Esophagus squamous epithelium (tissue), 5 donors: ENCODE measurements around the gene ZNF592. TPM values are rescaled to one million over a fixed set of nuclear protein-coding genes. Genes with fewer than 3 reads are reported as not detected.

Experiments
- DNase-seq: peaks from one replicate; lab custom pipeline; 2025; lab: John Stamatoyannopoulos, UW
- H3K27ac ChIP-seq, 4 donors: fragments of 200-600 bp; sonication (generic); one replicate each; pipeline ENCODE4 v1.5.1; 2016 to 2019; ENCODE audit warnings: mild to moderate bottlenecking in 1 of 4
- H3K27me3 ChIP-seq, 4 donors: fragments of 200-600 bp; sonication (generic); 1 replicate in 3 of 4; 2 replicates in 1 of 4; pipeline versions ENCODE4 v1.5.1 to v1.6.0; 2017 to 2021; ENCODE audit warnings: antibody characterized with exemption in 1 of 4
- H3K36me3 ChIP-seq, 3 donors: fragments of 200-600 bp; sonication (generic); one replicate each; pipeline ENCODE4 v1.5.1; 2016 to 2019
- H3K4me1 ChIP-seq, 3 donors: fragments of 200-600 bp; sonication (generic); one replicate each; pipeline ENCODE4 v1.5.1; 2017 to 2019
- H3K4me3 ChIP-seq, 4 donors: fragments of 200-600 bp; sonication (generic); 1 replicate in 3 of 4; 2 replicates in 1 of 4; pipeline ENCODE4 v1.5.1; 2016 to 2019; ENCODE audit warnings: mild to moderate bottlenecking in 2 of 4, moderate library complexity in 1 of 4
- H3K9me3 ChIP-seq, 3 donors: fragments of 200-600 bp; sonication (generic); one replicate each; pipeline ENCODE4 v1.5.1; 2016 to 2019
- CTCF ChIP-seq, 6 experiments: fragments of 450-650 bp in 4 of 6; fragments of 200-600 bp in 2 of 6; sonication (generic) in 2 of 6; IDR thresholded peaks; one replicate each; pipeline ENCODE4 v1.5.1; 2016 to 2019; ENCODE audit warnings: antibody characterized with exemption in 6 of 6, mild to moderate bottlenecking in 4 of 6, moderate library complexity in 4 of 6
- POLR2A ChIP-seq, 4 donors: fragments of 450-650 bp; IDR thresholded peaks; one replicate each; pipeline ENCODE4 v1.6.1; 2017; ENCODE audit warnings: antibody characterized with exemption in 4 of 4, mild to moderate bottlenecking in 4 of 4, moderate library complexity in 3 of 4
- WGBS, 2 donors: methylation state at CpG; one replicate each; pipeline ENCODE4 v1.1.5; 2018; 5-methylcytosine and 5-hydroxymethylcytosine counted together
- intact Hi-C: fragments of 100-400 bp; cut with DNase I; formaldehyde crosslinking; loops from one replicate; pipeline ENCODE4 v1.15.0; 2022
- total RNA-seq, 4 donors: library from RNA; depleted of rRNA; stranded (reverse); fragments of >200 nt; gene quantifications; one replicate each; pipeline ENCODE4 v1.1.0, GENCODE V29; 2016
- donor health status: DM: yes; HTN: yes; CAD: no.

ZNF592 gene
- total RNA-seq, 4 donors from 2014 or later, result 8.0 to 12.2 (median 10.3) TPM

- peaks cover 46 to 93% (median 50%) of the 10 kb centered on the region in 3 donors for H3K36me3 ChIP-seq
- DNase-seq, result no peak
- intact Hi-C loops, result no loop called here
- H3K27me3 ChIP-seq, result no peaks in the 10 kb centered on the region
- no peak overlapping the region for H3K27ac ChIP-seq
- no peaks in the 10 kb centered on the region for H3K9me3 ChIP-seq
- peaks cover 0 to 6% (median 0%) of the 10 kb centered on the region in 3 donors for H3K4me1 ChIP-seq
- no peak overlapping the region for H3K4me3 ChIP-seq
- TF ChIP-seq CTCF (IDR thresholded peaks at IDR 0.05) (no peak), POLR2A (IDR thresholded peaks at IDR 0.05) (no peak)
- 85% methylated on average over 2 of the region's 3 CpGs; no CpG with 5 or more reads in 1 of the 2 donors for WGBS, 2 donors
Observed at GRCh38 chr15:84797801-84798200, 49.4 kb downstream of the ZNF592 start.

GRCh38 chr15:84798436-84798946 lies 50.1 kb downstream of the ZNF592 start:
- 83 to 91% methylated on average over 6 to 8 of the region's 21 CpGs for WGBS, 2 donors
- no peak for DNase-seq
- Histone ChIP-seq H3K36me3 (peaks cover 46 to 93% (median 50%) of the 10 kb centered on the region in 3 donors), H3K27me3 (no peaks in the 10 kb centered on the region), H3K27ac (no peak overlapping the region), H3K4me3 (no peak overlapping the region), H3K9me3 (no peaks in the 10 kb centered on the region), H3K4me1 (peaks cover 0 to 11% (median 4%) of the 10 kb centered on the region in 3 donors)
- TF ChIP-seq CTCF (IDR thresholded peaks at IDR 0.05) (no peak), POLR2A (IDR thresholded peaks at IDR 0.05) (no peak)
- intact Hi-C loops, result no loop called here

- Histone ChIP-seq H3K4me3 (no peak overlapping the region), H3K27ac (no peak overlapping the region), H3K4me1 (peaks cover 0 to 23% (median 16%) of the 10 kb centered on the region in 3 donors), H3K9me3 (no peaks in the 10 kb centered on the region), H3K36me3 (peaks cover 46 to 93% (median 50%) of the 10 kb centered on the region in 3 donors), H3K27me3 (no peaks in the 10 kb centered on the region)
- intact Hi-C loops, result no loop called here
- WGBS, 2 donors, result 87 to 95% methylated on average over 4 of the region's 10 CpGs
- TF ChIP-seq CTCF (IDR thresholded peaks at IDR 0.05), result no peak
- TF ChIP-seq POLR2A (IDR thresholded peaks at IDR 0.05), result no peak
- no peak for DNase-seq
Observed at GRCh38 chr15:84799511-84800187, 51.3 kb downstream of the ZNF592 start.

GRCh38 chr15:84800365-84800806 lies 52.0 kb downstream of the ZNF592 start:
- H3K36me3 ChIP-seq, result peaks cover 46 to 93% (median 47%) of the 10 kb centered on the region in 3 donors

More at GRCh38 chr15:84800365-84800806, 52.0 kb downstream of the ZNF592 start:
- H3K27ac ChIP-seq, result no peak overlapping the region
- H3K4me3 ChIP-seq, result no peak overlapping the region
- intact Hi-C loops, result no loop called here
- peaks cover 0 to 28% (median 20%) of the 10 kb centered on the region in 3 donors for H3K4me1 ChIP-seq
- no peaks in the 10 kb centered on the region for H3K9me3 ChIP-seq
- TF ChIP-seq CTCF (IDR thresholded peaks at IDR 0.05), result no peak
- TF ChIP-seq POLR2A (IDR thresholded peaks at IDR 0.05), result no peak
- no peaks in the 10 kb centered on the region for H3K27me3 ChIP-seq
- no peak for DNase-seq
- 86% methylated on average over 2 to 3 of the region's 3 CpGs for WGBS, 2 donors
